BLaER1 (cell line): ENCODE results near the gene DAG1.
A peak's percentile ranks its signal among the peaks of the same experiment; 100 is the strongest.

Source experiments
- H3K27ac ChIP-seq: shearing (Covaris generic); formaldehyde crosslinking; 2 replicates; pipeline ENCODE4 v1.8.1; 2022
- H3K27me3 ChIP-seq: shearing (Covaris generic); formaldehyde crosslinking; 2 replicates; pipeline ENCODE4 v1.8.1; 2022
- H3K36me3 ChIP-seq: shearing (Covaris generic); formaldehyde crosslinking; 2 replicates; pipeline ENCODE4 v1.8.1; 2022
- H3K4me1 ChIP-seq: shearing (Covaris generic); formaldehyde crosslinking; 2 replicates; pipeline ENCODE4 v1.8.1; 2022
- H3K4me2 ChIP-seq: shearing (Covaris generic); formaldehyde crosslinking; 2 replicates; pipeline ENCODE4 v1.8.1; 2022
- H3K4me3 ChIP-seq: shearing (Covaris generic); formaldehyde crosslinking; 2 replicates; pipeline ENCODE4 v1.8.1; 2022
- H3K9ac ChIP-seq: shearing (Covaris generic); formaldehyde crosslinking; 2 replicates; pipeline ENCODE4 v1.8.1; 2022
- H3K9me3 ChIP-seq: shearing (Covaris generic); formaldehyde crosslinking; 2 replicates; pipeline ENCODE4 v1.8.1; 2022
- H4K20me1 ChIP-seq: shearing (Covaris generic); formaldehyde crosslinking; 2 replicates; pipeline ENCODE4 v1.8.1; 2022
- Cebpa-rat ChIP-seq: shearing (Covaris generic); IDR thresholded peaks from 2 replicates; pipeline ENCODE4 v1.8.1; 2022

DAG1 gene

DNA sequence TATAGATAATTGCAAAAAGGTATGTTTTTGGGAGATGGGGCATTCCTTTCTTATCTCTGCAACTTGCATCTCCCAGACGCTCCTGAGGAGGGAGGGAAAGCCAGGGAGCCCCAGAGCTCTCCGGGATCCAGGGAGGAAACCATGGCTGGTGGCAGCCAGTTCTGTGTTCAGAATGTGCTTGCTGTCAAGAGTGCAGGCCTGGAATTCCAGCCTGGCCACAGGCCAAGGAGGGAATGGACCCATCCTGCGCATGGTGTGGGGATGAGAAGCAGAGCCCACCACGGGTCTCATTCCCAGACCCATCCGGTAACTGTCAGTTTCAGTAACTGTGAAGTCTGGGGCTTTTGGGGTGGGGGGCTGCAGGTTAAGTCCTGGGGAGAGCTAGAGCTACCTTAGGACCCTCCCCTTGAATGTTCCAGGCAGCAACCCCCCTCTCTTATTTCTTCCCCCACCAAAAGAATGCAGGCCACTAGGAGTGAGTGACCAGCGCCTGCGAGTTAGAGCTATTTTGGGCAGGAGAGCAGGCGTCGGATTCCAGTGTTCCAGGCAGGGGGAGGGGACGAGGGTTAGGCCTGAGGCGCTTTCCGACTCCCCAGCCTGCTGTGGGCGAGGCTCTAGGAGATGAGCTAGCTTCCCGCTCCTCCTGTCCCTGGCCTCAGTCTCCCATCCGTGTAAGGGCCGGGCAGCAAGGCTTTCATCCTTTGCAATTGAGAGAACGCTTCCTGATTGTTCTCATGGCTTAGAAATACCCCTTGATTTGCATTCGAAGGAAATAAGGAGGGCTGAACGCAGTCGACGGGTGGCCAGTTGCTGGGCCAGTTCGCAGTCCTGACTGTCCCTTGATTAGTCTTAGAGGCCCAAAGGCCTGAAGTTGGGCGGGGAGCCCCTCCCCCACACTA lies 781 bp upstream of the DAG1 start:
- 0 out of 2 replicates have a peak, but pooled peaks cover 6% of the 10 kb centered on the region for H3K9me3 ChIP-seq
- H3K27ac ChIP-seq = peak overlapping the region; percentile 89
- H4K20me1 ChIP-seq = peaks cover 19% of the 10 kb centered on the region
- H3K4me1 ChIP-seq = peaks cover 33% of the 10 kb centered on the region
- H3K4me3 ChIP-seq = peak overlapping the region; percentile 82
- TF ChIP-seq Cebpa-rat = no peak
- 0 out of 2 replicates have a peak, but pooled peaks cover 10% of the 10 kb centered on the region for H3K36me3 ChIP-seq
- H3K9ac ChIP-seq = peak overlapping the region; percentile 92
- no peaks in the 10 kb centered on the region for H3K27me3 ChIP-seq
- peak overlapping the region; percentile 92 for H3K4me2 ChIP-seq

DNA sequence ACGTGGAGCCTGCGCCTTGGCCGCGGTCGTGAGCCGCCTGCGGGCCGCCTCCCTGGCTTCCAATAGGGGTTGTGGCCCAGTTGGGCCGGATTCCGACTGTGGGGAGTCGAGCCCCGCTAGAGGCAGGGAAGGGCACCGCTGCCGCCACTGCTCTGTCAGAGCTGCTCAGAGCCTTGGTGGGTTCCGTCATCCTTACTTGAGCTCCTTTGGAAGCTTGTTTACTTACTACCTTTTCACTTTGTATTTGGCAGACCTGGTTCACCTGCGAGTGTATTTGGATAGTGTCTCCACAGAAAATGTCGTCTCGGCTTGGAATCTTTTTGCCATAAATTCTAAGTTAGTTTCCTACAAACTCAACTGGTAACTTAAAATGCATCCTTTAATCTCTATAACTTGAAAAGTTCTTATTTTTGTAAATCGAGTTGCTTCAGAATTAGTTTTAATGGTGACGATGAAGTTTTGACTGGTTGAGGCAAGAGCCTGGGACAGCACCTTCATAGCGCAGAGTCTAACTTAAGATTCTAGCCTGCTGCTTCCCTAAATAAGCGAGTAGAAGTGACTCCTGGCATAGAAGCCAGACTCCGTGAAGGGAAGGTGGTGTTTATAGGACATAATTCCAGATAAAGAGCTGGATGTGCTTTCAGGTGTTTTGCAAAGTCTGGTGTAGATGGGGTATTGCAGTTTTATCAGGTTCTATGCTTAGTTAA lies 800 bp downstream of the DAG1 start:
- H3K9ac ChIP-seq = peak overlapping the region; percentile 92
- H3K27ac ChIP-seq = peak overlapping the region; percentile 89
- no peaks in the 10 kb centered on the region for H3K27me3 ChIP-seq
- TF ChIP-seq Cebpa-rat = no peak
- peak overlapping the region; percentile 92 for H3K4me2 ChIP-seq
- H3K4me3 ChIP-seq = peak overlapping the region; percentile 82
- H3K9me3 ChIP-seq = 0 out of 2 replicates have a peak, but pooled peaks cover 10% of the 10 kb centered on the region
- peaks cover 28% of the 10 kb centered on the region for H3K4me1 ChIP-seq
- H3K36me3 ChIP-seq = 0 out of 2 replicates have a peak, but pooled peaks cover 10% of the 10 kb centered on the region
- peaks cover 27% of the 10 kb centered on the region for H4K20me1 ChIP-seq

- Histone ChIP-seq H3K4me2 (peak overlapping the region; percentile 92), H3K4me1 (peaks cover 34% of the 10 kb centered on the region), H3K9me3 (0 out of 2 replicates have a peak, but pooled peaks cover 10% of the 10 kb centered on the region), H3K36me3 (peaks cover 18% of the 10 kb centered on the region), H3K4me3 (no peak overlapping the region), H3K27me3 (no peaks in the 10 kb centered on the region), H3K27ac (no peak overlapping the region), H4K20me1 (peaks cover 36% of the 10 kb centered on the region), H3K9ac (peak overlapping the region; percentile 92)
- TF ChIP-seq Cebpa-rat = no peak
Measured at GRCh38 chr3:49471856-49472495, 1.9 kb downstream of the DAG1 start.

GRCh38 chr3:49476563-49476962 lies 6.5 kb downstream of the DAG1 start:
- Histone ChIP-seq H3K9me3 (0 out of 2 replicates have a peak, but pooled peaks cover 10% of the 10 kb centered on the region), H4K20me1 (peaks cover 31% of the 10 kb centered on the region), H3K36me3 (peaks cover 48% of the 10 kb centered on the region), H3K4me1 (peaks cover 18% of the 10 kb centered on the region), H3K27ac (no peak overlapping the region), H3K4me2 (0 out of 2 replicates have a peak overlapping the region, but pooled peaks have one; percentile 8), H3K4me3 (no peak overlapping the region), H3K27me3 (no peaks in the 10 kb centered on the region), H3K9ac (no peak overlapping the region)
- no peak for TF ChIP-seq Cebpa-rat

GRCh38 chr3:49482766-49483165 lies 12.7 kb downstream of the DAG1 start:
- no peak for TF ChIP-seq Cebpa-rat
- H4K20me1 ChIP-seq = peaks cover 28% of the 10 kb centered on the region

DNA sequence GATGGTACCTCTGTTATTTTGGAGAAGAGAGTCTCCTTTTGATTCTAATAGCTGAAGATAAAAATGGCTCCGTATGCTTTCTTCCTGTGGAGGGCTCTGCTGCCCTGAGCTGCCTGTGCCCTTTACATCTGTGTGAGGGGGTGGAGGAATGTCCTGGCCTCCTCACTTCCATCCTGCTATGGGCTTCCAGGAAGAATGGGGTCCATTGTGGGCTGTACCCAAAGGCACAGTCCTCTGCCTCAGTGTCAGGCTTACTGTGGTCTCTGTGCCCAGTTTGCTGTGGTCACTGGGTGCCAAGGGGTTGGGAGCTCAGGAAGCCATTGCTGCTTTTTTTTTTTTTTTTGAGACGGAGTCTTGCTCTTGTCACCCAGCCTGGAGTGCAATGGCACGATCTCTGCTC lies 14.4 kb downstream of the DAG1 start:
- Histone ChIP-seq H3K9ac (no peak overlapping the region), H3K36me3 (peaks cover 38% of the 10 kb centered on the region), H3K4me3 (no peak overlapping the region), H4K20me1 (peaks cover 28% of the 10 kb centered on the region), H3K4me1 (peaks cover 12% of the 10 kb centered on the region), H3K27me3 (no peaks in the 10 kb centered on the region), H3K27ac (no peak overlapping the region), H3K9me3 (no peaks in the 10 kb centered on the region), H3K4me2 (no peak overlapping the region)
- no peak for TF ChIP-seq Cebpa-rat

More at GRCh38 chr3:49482766-49483165, 12.7 kb downstream of the DAG1 start:
- Histone ChIP-seq H3K27ac (no peak overlapping the region), H3K4me3 (no peak overlapping the region), H3K9me3 (no peaks in the 10 kb centered on the region), H3K27me3 (no peaks in the 10 kb centered on the region), H3K4me2 (no peak overlapping the region), H3K36me3 (peaks cover 36% of the 10 kb centered on the region), H3K4me1 (peaks cover 12% of the 10 kb centered on the region), H3K9ac (no peak overlapping the region)

DNA sequence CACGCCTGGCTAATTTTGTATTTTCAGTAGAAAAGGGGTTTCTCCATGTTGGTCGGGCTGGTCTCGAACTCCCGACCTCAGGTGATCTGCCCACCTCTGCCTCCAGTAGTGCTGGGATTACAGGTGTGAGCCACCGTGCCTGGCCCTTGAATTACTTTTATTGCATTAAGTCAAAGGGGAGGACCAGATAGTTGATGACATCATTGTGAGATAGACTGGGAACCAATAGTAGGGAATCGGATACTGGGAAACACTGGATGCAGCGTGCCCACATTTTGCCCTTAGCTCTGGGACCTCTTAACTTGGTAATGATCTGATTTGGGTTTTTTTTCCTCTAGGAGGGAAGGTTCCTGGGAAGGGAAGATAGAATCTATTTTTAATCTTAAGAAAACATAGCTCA lies 19.2 kb downstream of the DAG1 start:
- peaks cover 55% of the 10 kb centered on the region for H3K36me3 ChIP-seq
- H3K27ac ChIP-seq = no peak overlapping the region
- H3K4me2 ChIP-seq = no peak overlapping the region
- no peaks in the 10 kb centered on the region for H3K27me3 ChIP-seq
- no peaks in the 10 kb centered on the region for H3K9me3 ChIP-seq
- no peak for TF ChIP-seq Cebpa-rat
- H3K9ac ChIP-seq = no peak overlapping the region
- H3K4me3 ChIP-seq = no peak overlapping the region
- peaks cover 21% of the 10 kb centered on the region for H3K4me1 ChIP-seq
- H4K20me1 ChIP-seq = peaks cover 17% of the 10 kb centered on the region

DNA sequence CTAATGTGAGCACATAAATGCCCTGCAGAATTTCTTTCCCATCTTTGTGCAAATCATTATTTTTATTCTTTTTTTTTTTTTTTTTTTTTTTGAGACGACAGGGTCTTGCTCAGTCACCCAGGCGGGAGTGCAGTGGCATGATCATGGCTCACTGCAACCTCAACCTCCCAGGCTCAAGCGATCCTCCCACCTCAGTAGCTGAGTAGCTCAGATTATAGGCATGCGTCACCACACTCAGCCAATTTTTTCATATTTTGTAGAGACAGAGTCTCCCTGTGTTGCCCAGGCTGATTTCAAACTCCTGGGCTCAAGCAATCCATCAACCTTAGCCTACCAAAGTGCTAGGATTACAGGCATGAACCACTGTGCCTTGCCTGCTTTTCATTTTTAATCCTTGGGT lies 22.9 kb downstream of the DAG1 start:
- Histone ChIP-seq H3K27me3 (no peaks in the 10 kb centered on the region), H3K4me1 (peaks cover 31% of the 10 kb centered on the region), H3K9ac (no peak overlapping the region), H3K36me3 (peaks cover 45% of the 10 kb centered on the region), H3K4me2 (no peak overlapping the region), H3K27ac (no peak overlapping the region), H3K4me3 (no peak overlapping the region), H4K20me1 (peaks cover 4% of the 10 kb centered on the region; the same call in 1 of the 2 replicates), H3K9me3 (no peaks in the 10 kb centered on the region)
- no peak for TF ChIP-seq Cebpa-rat

DNA sequence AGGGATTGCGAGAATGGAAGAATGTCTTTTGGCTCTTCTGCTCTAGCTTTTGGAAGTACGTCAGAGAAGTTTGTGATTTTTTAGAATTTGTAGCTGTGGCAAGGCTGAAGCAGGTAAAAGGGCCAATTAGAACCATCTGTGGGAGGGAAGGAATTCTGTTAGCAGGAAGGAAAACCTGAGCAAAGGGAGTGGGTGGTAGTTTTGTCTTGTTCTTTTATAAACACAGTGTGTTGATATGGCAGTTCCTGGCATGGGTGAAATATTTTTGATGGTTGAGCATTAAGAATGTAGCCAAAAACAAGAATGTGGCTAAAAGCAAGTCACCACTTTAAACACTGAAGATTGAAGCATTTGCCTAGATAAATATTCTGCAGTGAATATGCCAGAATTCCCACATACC lies 23.8 kb downstream of the DAG1 start:
- Histone ChIP-seq H3K27ac (no peak overlapping the region), H3K4me1 (peaks cover 31% of the 10 kb centered on the region), H3K4me2 (no peak overlapping the region), H3K27me3 (no peaks in the 10 kb centered on the region), H3K9me3 (no peaks in the 10 kb centered on the region), H3K4me3 (no peak overlapping the region), H4K20me1 (peaks cover 8% of the 10 kb centered on the region), H3K36me3 (peaks cover 39% of the 10 kb centered on the region), H3K9ac (no peak overlapping the region)
- TF ChIP-seq Cebpa-rat = no peak
